GM12864 (cell line): ENCODE results near the gene TMEM129.

ENCODE experiments used
- DNase-seq: peaks from one replicate; pipeline ENCODE4 v3.0.0-alpha.2; 2011; ENCODE audit warnings: low read depth
- H3K4me3 ChIP-seq: 2 replicates; pipeline ENCODE4 v1.5.1; 2011; ENCODE audit warnings: mild to moderate bottlenecking, low read depth, low read length, control low read depth
- TF ChIP-seq, protein P1 (sequence below): IDR thresholded peaks from 2 replicates; pipeline ENCODE4 v1.5.1; 2011; ENCODE audit warnings: low read depth, mild to moderate bottlenecking, moderate library complexity, low read length, control low read depth, inconsistent platforms; ENCODE audit errors: missing control alignments

TMEM129 gene

DNA sequence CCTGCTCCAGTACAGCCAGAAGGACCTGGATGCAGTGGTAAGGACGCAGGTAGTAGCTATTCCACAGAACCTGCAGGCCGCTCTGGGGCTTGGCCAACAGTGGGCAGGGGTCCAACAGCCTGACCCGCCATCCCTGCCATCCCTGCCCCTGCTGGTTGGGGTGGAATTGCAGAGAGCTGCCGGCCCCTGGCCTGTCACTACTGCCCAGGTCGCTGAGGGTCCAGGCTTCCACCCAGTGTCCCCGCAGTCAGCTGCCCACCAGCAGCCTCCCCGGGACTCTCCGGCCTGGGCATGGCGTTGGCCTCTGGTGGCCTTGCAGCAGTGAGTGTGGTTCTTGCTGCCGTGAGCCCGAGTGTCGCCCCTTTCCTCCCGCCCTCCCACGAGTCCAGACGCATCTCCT, 16.5 kb upstream of the TMEM129 start:
- no peak for DNase-seq
- H3K4me3 ChIP-seq, result no peak overlapping the region
- TF ChIP-seq, protein P1, sequence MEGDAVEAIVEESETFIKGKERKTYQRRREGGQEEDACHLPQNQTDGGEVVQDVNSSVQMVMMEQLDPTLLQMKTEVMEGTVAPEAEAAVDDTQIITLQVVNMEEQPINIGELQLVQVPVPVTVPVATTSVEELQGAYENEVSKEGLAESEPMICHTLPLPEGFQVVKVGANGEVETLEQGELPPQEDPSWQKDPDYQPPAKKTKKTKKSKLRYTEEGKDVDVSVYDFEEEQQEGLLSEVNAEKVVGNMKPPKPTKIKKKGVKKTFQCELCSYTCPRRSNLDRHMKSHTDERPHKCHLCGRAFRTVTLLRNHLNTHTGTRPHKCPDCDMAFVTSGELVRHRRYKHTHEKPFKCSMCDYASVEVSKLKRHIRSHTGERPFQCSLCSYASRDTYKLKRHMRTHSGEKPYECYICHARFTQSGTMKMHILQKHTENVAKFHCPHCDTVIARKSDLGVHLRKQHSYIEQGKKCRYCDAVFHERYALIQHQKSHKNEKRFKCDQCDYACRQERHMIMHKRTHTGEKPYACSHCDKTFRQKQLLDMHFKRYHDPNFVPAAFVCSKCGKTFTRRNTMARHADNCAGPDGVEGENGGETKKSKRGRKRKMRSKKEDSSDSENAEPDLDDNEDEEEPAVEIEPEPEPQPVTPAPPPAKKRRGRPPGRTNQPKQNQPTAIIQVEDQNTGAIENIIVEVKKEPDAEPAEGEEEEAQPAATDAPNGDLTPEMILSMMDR, result no peak

DNA sequence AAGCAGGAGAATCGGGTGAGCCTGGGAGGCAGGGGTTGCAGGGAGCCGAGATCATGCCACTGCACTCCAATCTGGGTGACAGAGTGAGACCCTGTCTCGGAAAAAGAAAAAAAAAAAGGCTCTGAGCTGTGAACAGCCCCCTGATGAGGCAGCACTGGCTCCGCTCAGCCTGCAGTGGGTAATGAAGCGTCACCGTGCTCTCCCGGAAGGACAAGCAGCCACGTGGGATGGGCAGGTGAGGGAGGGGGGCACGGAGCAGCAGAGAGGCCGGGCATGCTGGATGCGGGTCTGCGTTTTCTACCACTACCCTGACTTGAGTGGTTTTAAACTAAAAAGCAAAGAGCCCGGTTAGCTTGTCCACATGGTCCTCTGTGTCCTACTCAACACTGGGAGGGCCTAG, 15.7 kb upstream of the TMEM129 start:
- no peak overlapping the region for H3K4me3 ChIP-seq
- TF ChIP-seq, protein P1, result no peak
- DNase-seq, result no peak

DNA sequence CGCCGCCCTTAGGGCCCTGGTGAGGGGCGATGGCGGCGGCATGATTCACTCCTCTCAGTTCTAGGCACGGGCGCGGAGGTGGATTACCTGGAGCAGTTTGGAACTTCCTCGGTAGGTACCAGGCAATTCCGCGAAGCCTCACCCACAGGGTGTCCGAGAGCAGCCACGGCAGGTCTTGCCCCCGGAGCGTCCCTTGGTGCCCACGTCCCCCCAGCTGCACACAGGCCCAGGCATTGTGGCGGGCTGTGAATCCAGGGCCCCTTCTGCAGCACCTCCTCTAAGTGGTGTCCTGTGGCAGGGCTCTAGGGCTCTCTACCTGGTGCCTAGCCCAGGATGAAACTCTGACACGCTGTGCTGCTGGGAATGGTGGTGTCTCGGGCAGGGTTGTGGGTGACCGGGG, 14.1 kb upstream of the TMEM129 start:
- TF ChIP-seq, protein P1, result no peak
- no peak for DNase-seq
- H3K4me3 ChIP-seq, result no peak overlapping the region

DNA sequence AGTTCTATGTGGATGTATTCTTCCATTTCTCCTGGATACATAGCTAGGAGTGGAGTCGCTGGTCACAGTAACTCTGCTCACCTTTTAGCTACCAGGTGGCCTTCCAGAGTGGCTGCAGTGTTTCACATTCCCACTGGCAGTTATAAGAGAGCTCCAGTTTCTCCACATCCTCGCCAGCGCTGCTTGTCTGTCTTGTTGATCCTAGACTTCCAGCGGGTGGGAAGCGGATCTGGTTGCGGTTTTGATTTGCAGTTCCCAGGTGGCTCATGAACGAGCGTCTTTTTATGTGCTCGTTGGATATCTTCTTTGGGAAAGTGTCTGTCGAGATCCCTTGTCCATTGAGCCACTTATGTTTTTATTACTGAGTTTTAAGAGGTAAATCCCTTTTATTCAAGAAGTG, 11.8 kb upstream of the TMEM129 start:
- TF ChIP-seq, protein P1, result no peak
- no peak overlapping the region for H3K4me3 ChIP-seq
- no peak for DNase-seq

DNA sequence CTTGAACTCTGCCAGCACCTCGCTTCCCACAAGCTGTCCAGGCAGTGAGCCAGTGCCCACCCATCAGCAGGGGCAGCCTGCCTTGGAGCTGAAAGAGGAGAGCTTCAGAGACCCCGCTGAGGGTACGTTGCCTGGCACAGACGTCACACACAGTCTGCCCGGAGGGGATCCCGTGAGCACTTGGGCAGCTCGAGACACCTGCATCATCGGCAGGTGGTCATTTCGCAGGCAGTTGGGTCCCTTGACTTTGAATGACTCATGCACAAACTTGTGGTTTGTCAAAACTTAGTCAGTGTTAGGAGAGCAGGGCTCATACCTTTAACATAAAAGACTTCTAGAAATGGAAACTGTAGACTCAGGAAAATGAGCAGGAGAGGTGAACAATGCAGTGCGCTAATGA, 10.1 kb upstream of the TMEM129 start:
- TF ChIP-seq, protein P1, result no peak
- DNase-seq, result no peak
- H3K4me3 ChIP-seq, result no peak overlapping the region

DNA sequence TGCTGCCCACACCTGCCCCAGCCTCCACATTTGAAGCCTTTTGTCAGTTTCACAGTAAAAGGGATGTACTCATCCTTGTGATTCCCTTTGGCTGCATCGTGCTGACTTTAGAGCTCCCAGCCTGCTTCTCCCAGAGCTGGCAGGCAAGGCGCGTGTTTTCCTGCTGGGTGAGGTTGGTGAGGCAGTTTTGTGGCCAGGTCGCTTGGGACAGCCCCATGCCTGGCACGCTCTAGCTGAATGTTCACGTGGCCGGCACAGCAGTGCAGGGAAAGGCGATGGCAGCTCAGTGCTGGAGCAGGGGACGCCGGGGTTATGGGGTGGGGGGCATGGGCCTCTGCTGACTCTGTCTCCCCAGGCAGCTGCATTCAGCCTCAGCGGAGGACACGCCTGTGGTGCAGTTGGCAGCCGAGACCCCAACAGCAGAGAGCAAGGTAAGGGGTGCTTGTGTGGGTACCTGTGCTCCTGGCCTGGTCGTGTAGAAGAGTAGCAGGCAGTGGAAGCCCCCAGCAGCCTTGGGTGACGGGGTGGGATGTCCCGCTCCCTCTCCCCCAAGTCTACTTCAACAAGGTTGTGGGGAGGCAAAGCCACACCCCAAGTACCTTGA, 9.5 kb upstream of the TMEM129 start:
- no peak for DNase-seq
- TF ChIP-seq, protein P1, result no peak
- no peak overlapping the region for H3K4me3 ChIP-seq
